ENCODE measurements around the gene SF3B3.

The SF3B3 gene

DNA sequence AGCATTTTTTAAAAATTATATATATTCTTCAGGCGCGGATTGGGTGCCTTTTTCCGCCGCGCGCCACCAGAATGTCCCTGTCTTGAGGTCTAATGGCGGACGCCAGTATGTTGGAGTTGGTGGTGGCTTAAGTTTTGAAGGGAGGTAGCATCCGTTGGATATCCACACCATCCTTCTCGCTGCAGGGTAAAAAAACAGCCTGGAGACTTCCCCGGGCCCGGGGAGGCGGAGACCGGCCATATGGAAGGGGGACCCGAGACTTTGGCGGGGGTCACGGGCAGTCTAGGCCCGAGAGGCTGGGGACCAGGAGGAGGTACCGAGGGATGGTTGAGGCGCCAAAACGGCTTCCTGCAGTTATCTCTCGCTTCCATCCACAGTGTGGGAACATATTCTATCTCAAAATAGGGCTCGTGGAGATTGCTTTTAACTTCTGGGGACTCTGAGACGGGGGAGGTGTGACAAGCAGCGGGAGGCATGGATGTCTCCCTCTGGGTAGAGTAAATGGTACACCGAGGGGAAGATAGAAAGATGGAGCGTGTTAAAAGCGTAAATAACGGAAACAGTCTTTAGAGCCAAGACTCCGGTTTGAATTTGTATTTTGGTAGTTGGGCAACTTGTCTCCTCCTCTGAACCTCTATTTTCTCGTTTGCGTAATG is at the start of gene SF3B3:
Gene SF3B3, plus strand, starts transcription at position 74 of the 656 bp plus-strand sequence. CDS start 2,841 bp downstream, outside the sequence.
- DNase-seq, result no peak

DNA sequence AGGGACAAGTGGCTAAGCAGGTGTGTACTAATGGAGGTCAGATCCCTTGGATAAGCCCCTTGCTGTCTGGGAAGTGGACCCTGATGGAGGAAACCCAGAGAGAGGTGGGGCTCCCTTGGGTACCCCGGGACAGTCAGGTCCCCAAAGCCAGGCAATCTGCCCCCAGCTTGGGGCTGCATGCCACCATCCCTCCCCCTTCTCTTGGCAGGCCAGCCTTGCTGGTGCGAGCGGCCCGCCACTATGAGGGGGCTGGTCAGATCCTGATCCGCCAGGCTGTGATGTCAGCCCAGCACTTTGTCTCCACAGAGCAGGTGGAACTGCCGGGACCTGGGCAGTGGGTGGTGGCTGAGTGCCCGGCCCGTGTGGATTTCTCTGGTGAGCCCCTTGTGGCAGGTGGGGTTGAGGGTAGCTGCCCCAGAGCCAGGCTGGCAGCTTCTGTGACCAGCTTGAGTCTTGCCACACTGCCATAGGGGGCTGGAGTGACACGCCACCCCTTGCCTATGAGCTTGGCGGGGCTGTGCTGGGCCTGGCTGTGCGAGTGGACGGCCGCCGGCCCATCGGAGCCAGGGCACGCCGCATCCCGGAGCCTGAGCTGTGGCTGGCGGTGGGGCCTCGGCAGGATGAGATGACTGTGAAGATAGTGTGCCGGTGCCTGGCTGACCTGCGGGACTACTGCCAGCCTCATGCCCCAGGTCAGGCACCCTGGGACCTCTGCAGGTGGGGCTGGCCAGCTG is 49.1 kb upstream of the SF3B3 start:
- DNase-seq, result no peak

DNA sequence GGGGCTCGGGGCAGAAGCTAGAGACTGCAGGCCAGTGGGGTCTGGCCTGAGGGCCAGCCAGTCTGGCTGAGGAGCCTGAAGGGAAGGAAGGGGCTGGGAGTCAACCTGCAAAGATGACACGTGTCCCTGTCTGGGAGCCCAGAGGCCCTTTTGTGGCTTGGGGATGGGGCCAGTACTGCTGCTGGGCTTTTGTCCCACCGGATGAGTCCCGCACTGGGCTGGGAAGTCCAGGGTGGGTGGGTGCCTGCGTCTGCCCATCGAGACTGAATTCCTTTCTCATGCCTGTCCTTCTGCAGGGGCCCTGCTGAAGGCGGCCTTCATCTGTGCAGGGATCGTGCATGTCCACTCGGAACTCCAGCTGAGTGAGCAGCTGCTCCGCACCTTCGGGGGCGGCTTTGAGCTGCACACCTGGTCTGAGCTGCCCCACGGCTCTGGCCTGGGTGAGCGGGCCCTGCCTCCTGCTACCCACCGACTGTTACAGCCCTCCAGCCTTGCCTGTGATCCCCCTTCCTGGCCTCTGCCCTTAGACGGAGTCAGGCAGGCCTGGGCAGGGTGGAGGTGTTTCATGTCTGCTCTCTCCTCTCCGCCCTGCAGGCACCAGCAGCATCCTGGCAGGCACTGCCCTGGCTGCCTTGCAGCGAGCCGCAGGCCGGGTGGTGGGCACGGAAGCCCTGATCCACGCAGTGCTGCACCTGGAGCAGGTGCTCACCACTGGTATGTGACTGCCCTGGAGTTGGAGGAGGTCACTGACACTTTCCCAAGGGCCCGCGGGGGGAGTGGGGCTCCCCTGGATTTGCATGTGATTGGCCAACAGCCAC is 48.4 kb upstream of the SF3B3 start:
- DNase-seq, result no peak

DNA sequence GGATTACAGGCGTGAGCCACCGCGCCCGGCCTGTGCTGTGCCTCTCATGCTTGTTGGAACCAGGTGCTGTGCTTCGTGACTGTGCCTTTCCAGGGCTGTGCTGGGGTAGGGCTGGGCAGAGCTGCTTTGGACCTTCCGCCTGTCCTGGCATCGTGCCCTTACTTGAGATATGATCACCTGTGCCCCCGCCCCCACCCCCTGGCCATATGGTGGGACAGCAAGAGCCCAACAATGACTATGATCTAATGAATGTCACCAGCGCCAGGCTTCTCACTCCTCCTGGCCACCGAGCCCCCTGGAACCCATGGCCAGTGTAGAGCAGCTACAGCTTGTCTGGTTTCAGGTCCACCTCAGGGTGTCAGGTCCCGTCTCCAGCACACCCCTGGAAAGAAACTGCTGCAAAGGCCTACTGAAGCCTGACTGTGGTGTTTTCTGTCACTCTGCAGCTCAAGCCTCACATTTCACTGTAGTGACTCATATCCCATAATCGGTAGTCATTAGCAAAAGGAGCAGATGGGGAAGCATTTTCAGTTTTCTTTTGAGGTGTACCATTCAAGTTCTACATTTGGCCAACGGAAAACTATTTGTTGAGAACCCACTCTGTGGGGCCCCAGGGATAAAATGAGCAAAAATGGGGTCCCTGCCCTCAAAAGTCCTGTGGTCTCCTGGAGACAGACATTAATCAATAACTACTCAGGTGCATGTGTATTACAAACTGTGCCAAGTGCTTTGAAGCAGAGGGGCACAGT is 47.2 kb upstream of the SF3B3 start:
- DNase-seq, result peak; percentile 70

GRCh38 chr16:70478169-70478568 is 45.4 kb upstream of the SF3B3 start:
- DNase-seq, result no peak

- no peak for DNase-seq
Measured at GRCh38 chr16:70478912-70479341, 44.7 kb upstream of the SF3B3 start.

DNA sequence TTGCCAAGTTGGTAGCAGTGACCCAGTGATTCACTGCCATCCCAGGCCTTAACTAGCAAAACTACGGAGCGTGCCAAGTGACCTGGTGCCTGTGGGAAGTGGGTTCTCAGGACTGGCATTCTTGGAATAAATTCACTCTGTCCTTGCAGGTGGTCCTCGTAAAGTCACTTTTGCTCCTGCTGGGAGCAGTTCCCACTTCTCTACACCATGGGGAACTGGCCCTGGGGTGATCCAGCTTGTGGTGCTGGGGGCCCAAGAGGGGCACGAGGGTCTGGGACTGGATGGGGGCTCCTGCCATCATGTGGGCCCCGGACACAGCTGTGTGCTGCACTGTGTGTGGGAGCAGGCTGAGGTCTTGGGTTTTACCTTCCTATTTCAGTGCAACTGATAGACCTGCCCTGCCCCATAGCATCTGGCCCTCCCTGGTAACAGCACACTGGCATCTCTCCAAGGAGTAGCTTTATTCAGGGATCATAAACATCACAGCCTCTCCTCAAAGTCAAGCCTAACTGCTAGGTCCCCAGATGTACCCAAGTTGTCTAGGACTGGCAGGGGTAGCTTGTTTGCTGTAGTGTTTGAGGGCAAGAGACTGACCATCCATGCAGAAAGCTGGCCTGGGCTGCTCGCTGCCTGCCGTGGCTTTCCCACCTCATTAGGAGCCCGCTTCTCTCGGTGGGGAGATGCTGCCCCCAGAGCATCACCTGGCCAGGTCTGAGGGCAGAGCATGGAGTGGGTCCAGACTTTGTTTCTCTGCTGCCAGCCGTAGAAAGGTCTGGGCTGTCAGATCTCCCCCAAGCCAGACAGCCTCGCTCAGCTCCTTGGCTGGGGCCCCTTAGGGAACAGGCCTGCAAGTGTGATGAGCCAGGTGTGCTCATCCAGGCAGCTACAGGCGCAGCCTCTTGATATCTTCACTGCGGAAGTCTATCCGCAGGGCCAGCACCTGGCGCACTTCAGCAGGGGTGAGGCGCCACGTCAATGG is 43.2 kb upstream of the SF3B3 start:
- no peak for DNase-seq

- DNase-seq, result no peak
Measured at GRCh38 chr16:70481929-70482536, 41.6 kb upstream of the SF3B3 start.

GRCh38 chr16:70482624-70483023 is 41.0 kb upstream of the SF3B3 start:
- DNase-seq, result no peak

DNA sequence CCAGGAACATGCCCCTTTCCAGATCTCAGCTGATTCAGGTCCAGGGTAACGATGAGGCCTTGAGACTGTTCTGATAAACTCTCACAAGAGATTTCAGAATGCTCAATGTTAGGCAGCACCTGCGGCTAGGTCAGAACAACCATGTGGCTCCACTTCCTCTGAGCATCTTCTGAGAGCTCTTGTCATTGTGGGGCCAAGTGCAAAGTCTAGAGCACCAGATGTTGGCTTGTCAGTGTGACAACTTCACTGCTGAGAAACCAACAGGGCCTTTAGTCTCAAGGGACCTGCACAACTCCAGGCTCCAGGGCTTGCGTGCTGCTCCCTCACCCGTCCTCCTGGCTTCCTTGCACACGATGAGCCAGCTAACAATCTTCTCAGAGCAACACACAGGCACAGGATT is 40.2 kb upstream of the SF3B3 start:
- DNase-seq, result no peak

DNA sequence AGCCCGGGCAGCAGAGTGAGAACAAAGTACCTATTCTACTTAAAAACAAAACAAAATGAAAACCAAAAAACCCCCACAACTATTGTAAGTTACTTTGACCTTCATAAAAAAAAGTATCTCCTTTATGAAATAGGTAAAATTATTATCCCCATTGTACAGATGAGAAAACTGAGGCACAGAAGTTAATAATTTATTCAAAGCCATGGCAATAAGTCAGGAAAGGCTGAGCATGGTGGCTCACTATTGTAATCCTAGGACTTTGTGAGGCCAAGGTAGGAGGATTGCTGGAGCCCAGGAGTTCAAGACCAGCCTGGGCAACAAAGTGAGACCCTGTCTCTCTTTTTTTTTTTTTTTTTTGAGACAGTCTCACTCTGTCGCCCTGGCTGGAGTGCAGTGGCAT is 38.7 kb upstream of the SF3B3 start:
- no peak for DNase-seq

GRCh38 chr16:70490261-70490660 is 33.4 kb upstream of the SF3B3 start:
- no peak for DNase-seq

- no peak for DNase-seq
Measured at GRCh38 chr16:70493802-70494201, 29.8 kb upstream of the SF3B3 start.

- no peak for DNase-seq
Measured at GRCh38 chr16:70494202-70494770, 29.3 kb upstream of the SF3B3 start.

GRCh38 chr16:70494777-70495176 is 28.8 kb upstream of the SF3B3 start:
- no peak for DNase-seq

DNA sequence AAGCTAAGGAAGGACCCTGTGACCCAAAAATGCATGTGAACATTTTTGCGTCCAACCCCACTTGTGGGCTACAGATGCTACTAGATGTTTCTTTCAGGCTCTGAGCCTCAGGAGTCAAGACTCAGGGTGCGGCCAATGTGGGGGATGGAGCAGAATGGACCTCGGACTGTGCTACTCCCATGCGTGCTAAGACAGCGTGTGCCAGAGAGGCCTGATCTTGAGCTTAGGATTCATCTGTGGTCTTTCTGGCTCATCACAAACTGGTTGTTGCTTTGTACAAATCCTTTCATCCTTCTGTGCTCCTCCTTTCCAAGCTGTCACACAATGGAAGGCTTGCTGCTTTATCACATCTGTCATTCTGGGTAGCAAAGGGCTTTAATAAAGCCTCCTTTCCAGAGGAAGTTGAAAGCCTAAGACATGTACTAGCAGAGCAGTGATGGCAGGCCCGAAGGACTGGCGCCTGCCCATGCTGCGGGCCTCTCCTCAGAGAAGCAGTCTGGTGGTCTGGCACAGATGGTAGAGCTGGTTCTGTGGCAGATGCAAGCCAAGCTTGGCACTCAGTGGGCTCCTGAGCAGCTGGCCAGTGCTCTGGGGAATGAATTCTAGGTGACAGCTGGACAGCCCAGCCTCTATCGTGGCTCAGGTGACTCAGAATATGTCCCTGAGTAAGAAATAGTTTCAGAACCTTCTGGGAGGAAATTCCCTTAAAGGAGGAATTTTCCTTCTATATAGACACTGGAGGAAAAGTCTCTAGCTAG is 28.0 kb upstream of the SF3B3 start:
- DNase-seq, result no peak

DNA sequence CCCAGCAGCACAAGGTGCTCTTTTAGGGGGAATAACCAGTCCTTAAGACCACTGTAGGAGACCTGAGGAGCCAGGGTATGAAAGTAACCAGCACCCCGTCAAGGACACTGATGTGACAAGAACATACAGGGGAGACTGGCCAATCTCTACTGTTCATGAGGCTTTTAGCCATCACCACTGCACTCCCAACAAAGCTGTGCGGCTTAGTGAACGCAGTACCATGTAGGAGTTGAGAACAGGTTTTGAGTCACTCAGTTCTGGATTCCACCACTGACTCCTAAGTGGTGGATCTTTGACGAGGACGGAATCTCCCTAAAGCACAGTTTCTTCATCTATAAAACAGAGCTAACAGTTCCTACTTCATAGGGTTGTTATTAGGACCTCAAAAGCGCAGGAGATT is 27.1 kb upstream of the SF3B3 start:
- peak; percentile 17 for DNase-seq

DNA sequence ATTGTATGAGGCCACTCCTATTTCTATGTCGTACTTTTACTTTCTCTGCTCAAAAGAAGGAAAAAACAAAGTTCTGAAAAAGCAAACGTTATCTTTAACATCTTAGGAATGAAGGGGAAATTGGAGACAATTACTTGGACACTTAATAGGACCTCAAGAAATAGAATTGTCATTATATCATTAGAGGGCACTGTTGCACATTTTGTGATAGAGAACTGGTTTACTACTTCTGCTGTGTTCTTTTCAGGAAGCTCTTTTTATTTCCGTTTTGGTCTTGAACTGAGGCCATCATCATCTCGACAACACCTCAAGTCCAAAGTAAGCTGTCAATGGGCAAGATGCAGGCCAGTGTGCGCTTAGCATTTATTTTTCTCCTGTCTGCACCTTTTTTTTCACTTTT is 14.9 kb upstream of the SF3B3 start:
- DNase-seq, result no peak

DNA sequence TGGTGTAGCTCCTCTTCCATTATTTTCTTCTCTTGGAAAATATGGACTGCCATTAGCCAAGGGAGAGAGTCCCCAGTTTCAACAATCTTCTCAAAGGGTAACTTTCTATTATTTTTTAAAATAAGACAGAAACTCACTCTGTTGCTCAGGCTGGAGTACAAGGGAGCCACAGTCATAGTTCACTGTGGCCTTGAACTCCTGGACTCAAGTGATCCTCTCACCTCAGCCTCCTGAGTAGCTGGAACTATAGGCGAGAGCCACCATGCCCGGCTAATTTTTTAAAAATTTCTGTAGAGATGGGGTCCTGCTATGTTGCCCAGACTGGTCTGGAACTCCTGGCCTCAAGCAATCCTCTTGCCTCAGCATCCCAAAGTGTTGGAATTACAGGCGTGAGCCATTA is 13.4 kb upstream of the SF3B3 start:
- DNase-seq, result no peak

- no peak for DNase-seq
Measured at GRCh38 chr16:70511833-70512232, 11.8 kb upstream of the SF3B3 start.
